ENCODE data around the gene SECTM1. TPM values are rescaled to one million over a fixed set of nuclear protein-coding genes. Genes with fewer than 3 reads are reported as not detected.

Gene SECTM1
- total RNA-seq, 1 donor from 2014 or later: not detected

DNA sequence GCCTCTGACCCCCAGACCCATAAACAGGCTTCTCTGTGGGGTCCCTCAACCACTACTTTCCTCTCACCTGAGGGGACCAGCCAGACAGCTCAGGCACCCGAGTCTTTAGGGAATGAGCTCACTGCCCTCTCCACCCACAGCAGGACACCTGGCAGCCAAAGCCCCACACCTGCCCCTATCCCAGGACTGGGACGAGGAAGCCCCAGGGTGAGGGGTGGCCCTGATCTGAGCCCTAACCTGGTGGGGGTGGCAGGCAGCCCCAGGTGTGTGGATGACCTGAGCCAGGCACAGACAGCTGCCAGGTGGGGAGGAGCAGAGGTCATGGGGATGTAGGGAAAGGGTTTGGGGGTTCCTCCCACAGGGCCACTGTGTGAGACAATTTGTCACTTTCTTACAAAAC lies 23.8 kb upstream of the SECTM1 start:
- Histone ChIP-seq H4K20me1 (ENCODE audit: low read depth) (no peaks in the 10 kb centered on the region), H3F3A (ENCODE audit: low read depth) (peaks cover 13% of the 10 kb centered on the region), H3K9ac (no peak overlapping the region), H2AFZ (replicated peaks) (no peak overlapping the region), H3K27me3 (peaks cover 5% of the 10 kb centered on the region), H3K79me2 (ENCODE audit: low read depth) (no peaks in the 10 kb centered on the region), H3K4me2 (no peak overlapping the region), H3K4me1 (peaks cover 5% of the 10 kb centered on the region), H3K9me3 (ENCODE audit: low read depth) (no peaks in the 10 kb centered on the region), H3K36me3 (no peaks in the 10 kb centered on the region), H3K27ac (no peak overlapping the region), H3K4me3 (no peak overlapping the region)
- no peak overlapping the region for H3K27ac Mint-ChIP-seq
- no peak overlapping the region for H3K4me3 Mint-ChIP-seq
- DNase-seq (ENCODE audit: low spot score): no peak
- peaks cover 2% of the 10 kb centered on the region for H3K9me3 Mint-ChIP-seq
- H3K4me1 Mint-ChIP-seq: peaks cover 16% of the 10 kb centered on the region
- H3K36me3 Mint-ChIP-seq: no peaks in the 10 kb centered on the region
- TF ChIP-seq CTCF (IDR thresholded peaks at IDR 0.05) (no peak), EZH2phosphoT487 (IDR thresholded peaks at IDR 0.05) (no peak), EZH2 (IDR thresholded peaks at IDR 0.05) (no peak)
- peaks cover 3% of the 10 kb centered on the region for H3K27me3 Mint-ChIP-seq (ENCODE audit: insufficient read depth, low read depth)

GRCh38 chr17:82356845-82357355 lies 23.3 kb upstream of the SECTM1 start:
- H3K9ac ChIP-seq: no peak overlapping the region
- H2AFZ ChIP-seq (replicated peaks): no peak overlapping the region
- TF ChIP-seq CTCF (IDR thresholded peaks at IDR 0.05) (no peak), EZH2 (IDR thresholded peaks at IDR 0.05) (no peak), EZH2phosphoT487 (IDR thresholded peaks at IDR 0.05) (no peak)
- H3K4me2 ChIP-seq: no peak overlapping the region
- Mint-ChIP-seq H3K27ac (peak overlapping the region; percentile 46), H3K27me3 (ENCODE audit: insufficient read depth, low read depth) (peaks cover 3% of the 10 kb centered on the region), H3K4me1 (peaks cover 16% of the 10 kb centered on the region), H3K9me3 (peaks cover 2% of the 10 kb centered on the region), H3K4me3 (no peak overlapping the region), H3K36me3 (no peaks in the 10 kb centered on the region)
- H3K4me1 ChIP-seq: peaks cover 5% of the 10 kb centered on the region
- H3K4me3 ChIP-seq: no peak overlapping the region
- peak; percentile 40 for DNase-seq (ENCODE audit: low spot score)
- H3K27me3 ChIP-seq: peaks cover 5% of the 10 kb centered on the region
- no peaks in the 10 kb centered on the region for H3K9me3 ChIP-seq (ENCODE audit: low read depth)
- H3F3A ChIP-seq (ENCODE audit: low read depth): peaks cover 13% of the 10 kb centered on the region
- no peaks in the 10 kb centered on the region for H4K20me1 ChIP-seq (ENCODE audit: low read depth)
- H3K36me3 ChIP-seq: no peaks in the 10 kb centered on the region
- no peak overlapping the region for H3K27ac ChIP-seq
- H3K79me2 ChIP-seq (ENCODE audit: low read depth): no peaks in the 10 kb centered on the region

DNA sequence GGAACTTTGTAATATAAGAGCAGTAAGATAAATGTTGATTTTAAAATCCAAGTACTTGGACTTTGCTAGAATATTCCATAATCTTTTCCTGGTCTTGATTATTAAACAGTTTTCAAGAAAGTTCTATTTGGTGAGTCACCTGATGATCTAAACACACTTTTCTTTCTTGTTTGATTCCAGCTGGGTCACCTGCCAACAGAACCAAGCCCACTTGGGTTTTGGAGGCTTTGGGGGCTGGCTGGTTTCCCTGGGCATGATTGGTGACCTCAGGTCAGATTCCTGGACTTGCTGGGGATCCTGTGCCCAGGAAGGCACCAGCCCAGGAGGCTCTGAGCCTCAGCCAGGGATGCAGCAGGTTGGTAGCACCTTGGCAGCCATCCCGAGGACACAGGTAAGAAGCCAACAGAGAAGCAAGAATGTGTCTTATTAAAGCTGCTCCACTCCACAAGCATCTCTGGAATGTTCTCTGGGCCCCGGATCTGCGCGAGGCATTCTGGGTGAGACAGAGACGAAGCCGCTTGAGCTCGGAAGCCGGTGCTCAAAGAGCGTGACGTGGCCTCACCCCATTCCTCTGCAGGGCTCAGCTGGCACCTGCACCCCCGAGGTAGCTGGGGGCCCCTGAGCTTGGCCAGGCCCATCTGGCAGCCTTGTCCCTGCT lies 22.3 kb upstream of the SECTM1 start:
- H3K27ac ChIP-seq: no peak overlapping the region
- Mint-ChIP-seq H3K4me1 (peaks cover 24% of the 10 kb centered on the region), H3K27me3 (ENCODE audit: insufficient read depth, low read depth) (peaks cover 3% of the 10 kb centered on the region), H3K36me3 (no peaks in the 10 kb centered on the region), H3K4me3 (no peak overlapping the region), H3K9me3 (peaks cover 2% of the 10 kb centered on the region), H3K27ac (no peak overlapping the region)
- no peak for TF ChIP-seq EZH2 (IDR thresholded peaks at IDR 0.05)
- no peak for TF ChIP-seq CTCF (IDR thresholded peaks at IDR 0.05)
- TF ChIP-seq EZH2phosphoT487 (IDR thresholded peaks at IDR 0.05): no peak
- H3K36me3 ChIP-seq: no peaks in the 10 kb centered on the region
- H4K20me1 ChIP-seq (ENCODE audit: low read depth): no peaks in the 10 kb centered on the region
- no peak for DNase-seq (ENCODE audit: low spot score)
- no peaks in the 10 kb centered on the region for H3K79me2 ChIP-seq (ENCODE audit: low read depth)
- no peaks in the 10 kb centered on the region for H3K9me3 ChIP-seq (ENCODE audit: low read depth)
- peaks cover 5% of the 10 kb centered on the region for H3K27me3 ChIP-seq
- H3F3A ChIP-seq (ENCODE audit: low read depth): peaks cover 13% of the 10 kb centered on the region
- H3K4me2 ChIP-seq: no peak overlapping the region
- H2AFZ ChIP-seq (replicated peaks): no peak overlapping the region
- no peak overlapping the region for H3K4me3 ChIP-seq
- no peak overlapping the region for H3K9ac ChIP-seq
- H3K4me1 ChIP-seq: peaks cover 5% of the 10 kb centered on the region

Data from neural progenitor cell (in vitro differentiated cells).